Measurements from ENCODE around the gene GFPT2. TPM values are rescaled to one million over a fixed set of nuclear protein-coding genes. Genes with fewer than 3 reads are reported as not detected.

The GFPT2 gene
- total and polyA plus RNA-seq, 2 experiments from 2014 or later = 45.2 to 75.3 TPM

DNA sequence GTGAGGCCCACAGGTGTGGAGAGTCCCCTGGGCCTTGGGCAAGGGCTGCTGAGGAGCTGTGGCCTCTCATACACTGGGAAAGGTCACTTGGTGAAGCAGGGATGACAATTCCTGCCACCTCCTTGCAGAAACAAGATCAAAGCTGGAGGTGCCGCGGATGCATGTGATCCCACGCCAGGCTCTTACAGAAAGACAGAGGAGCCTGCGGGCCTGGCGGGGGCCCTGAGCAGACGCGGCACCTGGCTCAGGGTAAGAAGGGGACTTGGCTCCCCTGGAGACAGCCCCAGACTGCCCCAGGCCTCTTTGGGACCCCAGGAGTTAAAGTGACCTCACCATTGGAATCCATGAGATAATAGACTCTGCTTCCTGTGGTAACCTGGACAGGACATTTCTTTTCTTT, 4.8 kb downstream of the GFPT2 start:
- no peak overlapping the region for H2AFZ ChIP-seq
- TF ChIP-seq EZH2 (IDR thresholded peaks at IDR 0.05; ENCODE audit: insufficient read depth, poor library complexity, severe bottlenecking) (no peak), EZH2phosphoT487 (IDR thresholded peaks at IDR 0.05; ENCODE audit: insufficient read depth, low read depth) (no peak)
- no peaks in the 10 kb centered on the region for H3K36me3 ChIP-seq (ENCODE audit: low read depth)
- H3F3A ChIP-seq (ENCODE audit: insufficient read depth) = peaks cover 18% of the 10 kb centered on the region
- in situ Hi-C loops (cut with MboI) = no loop called here
- no peak overlapping the region for H3K9ac ChIP-seq
- H3K79me2 ChIP-seq (ENCODE audit: insufficient read depth) = peaks cover 72% of the 10 kb centered on the region
- DNase-seq = no peak
- no peaks in the 10 kb centered on the region for H3K27me3 ChIP-seq (replicated peaks; ENCODE audit: insufficient read depth)
- peaks cover 22% of the 10 kb centered on the region for H3K4me1 ChIP-seq (ENCODE audit: insufficient read depth)
- no peak overlapping the region for H3K4me2 ChIP-seq (ENCODE audit: unreplicated experiment)
- WGBS, 2 experiments (ENCODE audit: low coverage in 1 of 2, low lambda C conversion rate in 2 of 2, missing lambda C conversion rate in 2 of 2) = 92 to 100% methylated on average over 3 to 7 of the region's 7 CpGs
- no peaks in the 10 kb centered on the region; the same call in 1 of the 2 replicates for H4K20me1 ChIP-seq (ENCODE audit: insufficient read depth)
- no peaks in the 10 kb centered on the region for H3K9me2 ChIP-seq (ENCODE audit: insufficient read depth)
- no peak overlapping the region for H3K27ac ChIP-seq
- no peak overlapping the region for H3K4me3 ChIP-seq
- H3K9me3 ChIP-seq (ENCODE audit: low read depth) = no peaks in the 10 kb centered on the region

DNA sequence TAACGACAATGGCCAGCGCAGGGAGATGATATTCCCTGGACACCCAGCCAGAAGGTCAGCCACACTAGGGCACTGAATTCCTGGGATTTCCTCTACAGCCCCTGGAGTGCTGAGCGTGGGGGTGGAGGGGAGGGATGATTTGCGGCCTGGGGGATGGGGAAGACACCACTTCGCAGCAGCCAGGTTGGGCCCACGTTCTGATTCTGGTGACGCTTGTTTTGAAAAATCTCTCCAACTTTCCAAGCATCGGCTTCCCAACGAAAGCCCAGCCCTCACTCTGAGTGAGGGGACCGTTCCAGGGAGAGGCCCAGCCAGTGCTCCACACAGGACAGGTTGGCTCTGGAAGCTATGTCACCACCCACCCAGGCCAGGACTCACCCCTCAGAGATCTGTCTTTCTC, 5.4 kb downstream of the GFPT2 start:
- H2AFZ ChIP-seq = no peak overlapping the region
- H3K79me2 ChIP-seq (ENCODE audit: insufficient read depth) = peaks cover 68% of the 10 kb centered on the region
- peaks cover 20% of the 10 kb centered on the region for H3F3A ChIP-seq (ENCODE audit: insufficient read depth)
- no peaks in the 10 kb centered on the region; the same call in 1 of the 2 replicates for H4K20me1 ChIP-seq (ENCODE audit: insufficient read depth)
- DNase-seq = no peak
- H3K27me3 ChIP-seq (replicated peaks; ENCODE audit: insufficient read depth) = no peaks in the 10 kb centered on the region
- H3K4me1 ChIP-seq (ENCODE audit: insufficient read depth) = peaks cover 27% of the 10 kb centered on the region
- H3K9me2 ChIP-seq (ENCODE audit: insufficient read depth) = no peaks in the 10 kb centered on the region
- no peak overlapping the region for H3K4me2 ChIP-seq (ENCODE audit: unreplicated experiment)
- no peak overlapping the region for H3K9ac ChIP-seq
- no peak overlapping the region for H3K4me3 ChIP-seq
- WGBS, 2 experiments (ENCODE audit: low coverage in 1 of 2, low lambda C conversion rate in 2 of 2, missing lambda C conversion rate in 2 of 2) = 89 to 97% methylated on average over 8 to 10 of the region's 10 CpGs
- H3K9me3 ChIP-seq (ENCODE audit: low read depth) = no peaks in the 10 kb centered on the region
- no peaks in the 10 kb centered on the region for H3K36me3 ChIP-seq (ENCODE audit: low read depth)
- H3K27ac ChIP-seq = no peak overlapping the region
- in situ Hi-C loops (cut with MboI) = no loop called here
- TF ChIP-seq EZH2phosphoT487 (IDR thresholded peaks at IDR 0.05; ENCODE audit: insufficient read depth, low read depth) (no peak), EZH2 (IDR thresholded peaks at IDR 0.05; ENCODE audit: insufficient read depth, poor library complexity, severe bottlenecking) (no peak)

DNA sequence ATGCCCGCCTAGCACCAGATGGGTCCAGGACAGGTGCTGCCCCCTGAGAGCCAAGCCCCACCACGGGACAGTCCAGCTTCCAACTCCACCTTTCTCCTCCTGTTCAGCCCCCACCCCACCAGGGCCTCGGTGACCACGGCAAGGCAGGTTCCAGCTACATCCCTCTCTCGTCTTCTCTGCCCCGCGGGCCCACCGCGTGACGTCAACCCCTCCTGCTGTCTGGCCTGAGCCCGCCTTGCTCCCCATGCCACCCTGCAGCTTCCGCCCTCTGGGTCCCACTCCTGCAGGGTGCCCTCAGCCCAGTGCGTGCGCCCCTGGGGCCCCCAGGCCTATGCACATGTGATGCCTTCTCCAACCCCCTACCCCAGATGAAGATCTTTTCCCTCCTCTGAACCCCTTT, 6.8 kb downstream of the GFPT2 start:
- Histone ChIP-seq H3K4me2 (ENCODE audit: unreplicated experiment) (no peak overlapping the region), H2AFZ (no peak overlapping the region), H3K36me3 (ENCODE audit: low read depth) (no peaks in the 10 kb centered on the region), H3K9me3 (ENCODE audit: low read depth) (no peaks in the 10 kb centered on the region), H4K20me1 (ENCODE audit: insufficient read depth) (no peaks in the 10 kb centered on the region; the same call in 1 of the 2 replicates), H3K4me1 (ENCODE audit: insufficient read depth) (peaks cover 32% of the 10 kb centered on the region), H3K27ac (no peak overlapping the region), H3K27me3 (replicated peaks; ENCODE audit: insufficient read depth) (no peaks in the 10 kb centered on the region), H3K9me2 (ENCODE audit: insufficient read depth) (no peaks in the 10 kb centered on the region), H3K79me2 (ENCODE audit: insufficient read depth) (peaks cover 67% of the 10 kb centered on the region), H3F3A (ENCODE audit: insufficient read depth) (peaks cover 28% of the 10 kb centered on the region), H3K4me3 (no peak overlapping the region), H3K9ac (no peak overlapping the region)
- WGBS, 2 experiments (ENCODE audit: low coverage in 1 of 2, low lambda C conversion rate in 2 of 2, missing lambda C conversion rate in 2 of 2) = 99 to 100% methylated on average over 14 of the region's 14 CpGs
- in situ Hi-C loops (cut with MboI) = no loop called here
- no peak for DNase-seq
- TF ChIP-seq EZH2 (IDR thresholded peaks at IDR 0.05; ENCODE audit: insufficient read depth, poor library complexity, severe bottlenecking) (no peak), EZH2phosphoT487 (IDR thresholded peaks at IDR 0.05; ENCODE audit: insufficient read depth, low read depth) (no peak)

DNA sequence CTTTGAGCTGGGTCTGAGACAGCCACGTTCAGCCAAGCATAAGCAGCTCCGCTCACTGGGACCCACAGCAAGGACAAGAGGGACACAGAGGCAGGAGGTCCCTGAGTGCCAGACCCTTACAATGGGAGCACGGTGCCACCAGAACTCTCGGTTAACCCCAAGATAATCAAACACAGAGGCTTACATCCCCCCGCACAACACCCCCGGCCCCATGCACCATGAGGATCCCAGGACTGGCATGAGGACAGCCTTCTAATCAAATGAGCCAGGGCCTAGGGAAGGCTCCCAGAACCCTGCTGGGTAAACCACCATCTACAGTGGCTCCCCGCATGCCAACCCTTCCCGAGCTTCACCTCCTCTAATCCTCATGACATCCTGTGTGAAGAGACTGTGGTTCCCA, 7.4 kb downstream of the GFPT2 start:
- no peaks in the 10 kb centered on the region for H3K36me3 ChIP-seq (ENCODE audit: low read depth)
- no peak overlapping the region for H2AFZ ChIP-seq
- TF ChIP-seq EZH2phosphoT487 (IDR thresholded peaks at IDR 0.05; ENCODE audit: insufficient read depth, low read depth) (no peak), EZH2 (IDR thresholded peaks at IDR 0.05; ENCODE audit: insufficient read depth, poor library complexity, severe bottlenecking) (no peak)
- 97% methylated on average over 8 of the region's 8 CpGs for WGBS, 2 experiments (ENCODE audit: low coverage in 1 of 2, low lambda C conversion rate in 2 of 2, missing lambda C conversion rate in 2 of 2)
- H3K9me2 ChIP-seq (ENCODE audit: insufficient read depth) = no peaks in the 10 kb centered on the region
- H3K9ac ChIP-seq = no peak overlapping the region
- H3K27ac ChIP-seq = no peak overlapping the region
- no peak for DNase-seq
- no peak overlapping the region for H3K4me2 ChIP-seq (ENCODE audit: unreplicated experiment)
- H4K20me1 ChIP-seq (ENCODE audit: insufficient read depth) = no peaks in the 10 kb centered on the region; the same call in 1 of the 2 replicates
- peaks cover 28% of the 10 kb centered on the region for H3F3A ChIP-seq (ENCODE audit: insufficient read depth)
- peaks cover 36% of the 10 kb centered on the region for H3K4me1 ChIP-seq (ENCODE audit: insufficient read depth)
- H3K9me3 ChIP-seq (ENCODE audit: low read depth) = no peaks in the 10 kb centered on the region
- H3K79me2 ChIP-seq (ENCODE audit: insufficient read depth) = peaks cover 67% of the 10 kb centered on the region
- in situ Hi-C loops (cut with MboI) = no loop called here
- no peak overlapping the region for H3K4me3 ChIP-seq
- no peaks in the 10 kb centered on the region for H3K27me3 ChIP-seq (replicated peaks; ENCODE audit: insufficient read depth)

DNA sequence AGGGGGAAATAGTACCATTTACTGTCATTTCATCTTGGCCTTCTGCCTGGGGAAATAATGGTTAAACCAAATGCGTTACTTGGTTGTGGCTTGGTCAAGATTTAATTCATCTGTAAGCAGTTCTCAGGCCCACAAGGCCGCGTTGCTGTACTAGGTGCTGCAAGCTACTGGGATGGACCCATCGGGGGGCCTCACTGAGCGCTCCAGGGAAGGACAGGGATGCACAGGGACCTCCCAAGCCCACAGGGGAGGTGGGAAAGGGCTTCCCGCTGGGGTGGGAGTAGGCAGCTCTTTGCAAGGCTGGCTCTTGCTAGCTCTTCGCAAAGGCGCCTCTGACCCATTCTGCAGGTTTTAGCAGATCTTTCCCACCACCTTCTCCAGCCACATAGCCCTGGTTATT, 8.0 kb downstream of the GFPT2 start:
- Histone ChIP-seq H3K9me2 (ENCODE audit: insufficient read depth) (no peaks in the 10 kb centered on the region), H3K4me1 (ENCODE audit: insufficient read depth) (peaks cover 42% of the 10 kb centered on the region), H3K27me3 (replicated peaks; ENCODE audit: insufficient read depth) (no peaks in the 10 kb centered on the region), H3K4me3 (no peak overlapping the region), H3K4me2 (ENCODE audit: unreplicated experiment) (no peak overlapping the region), H3K9ac (no peak overlapping the region), H3K27ac (no peak overlapping the region), H3F3A (ENCODE audit: insufficient read depth) (peaks cover 28% of the 10 kb centered on the region), H3K36me3 (ENCODE audit: low read depth) (no peaks in the 10 kb centered on the region), H4K20me1 (ENCODE audit: insufficient read depth) (no peaks in the 10 kb centered on the region; the same call in 1 of the 2 replicates), H3K9me3 (ENCODE audit: low read depth) (no peaks in the 10 kb centered on the region), H3K79me2 (ENCODE audit: insufficient read depth) (peaks cover 67% of the 10 kb centered on the region), H2AFZ (no peak overlapping the region)
- TF ChIP-seq EZH2phosphoT487 (IDR thresholded peaks at IDR 0.05; ENCODE audit: insufficient read depth, low read depth) (no peak), EZH2 (IDR thresholded peaks at IDR 0.05; ENCODE audit: insufficient read depth, poor library complexity, severe bottlenecking) (no peak)
- WGBS, 2 experiments (ENCODE audit: low coverage in 1 of 2, low lambda C conversion rate in 2 of 2, missing lambda C conversion rate in 2 of 2) = 79% methylated on average over 8 of the region's 8 CpGs
- no peak for DNase-seq
- in situ Hi-C loops (cut with MboI) = no loop called here
